Prostate gland (tissue), 1 donor: Measurements from ENCODE around the gene PLEKHG1.

Experiments used
- POLR2A ChIP-seq: fragments of 450-650 bp; IDR thresholded peaks from one replicate; pipeline ENCODE4 v1.6.1; 2016; ENCODE audit warnings: antibody characterized with exemption, mild to moderate bottlenecking
- POLR2AphosphoS5 ChIP-seq: sonication (generic); formaldehyde crosslinking; IDR thresholded peaks from one replicate; pipeline ENCODE4 v1.6.1; 2017; ENCODE audit warnings: antibody characterized with exemption

DNA sequence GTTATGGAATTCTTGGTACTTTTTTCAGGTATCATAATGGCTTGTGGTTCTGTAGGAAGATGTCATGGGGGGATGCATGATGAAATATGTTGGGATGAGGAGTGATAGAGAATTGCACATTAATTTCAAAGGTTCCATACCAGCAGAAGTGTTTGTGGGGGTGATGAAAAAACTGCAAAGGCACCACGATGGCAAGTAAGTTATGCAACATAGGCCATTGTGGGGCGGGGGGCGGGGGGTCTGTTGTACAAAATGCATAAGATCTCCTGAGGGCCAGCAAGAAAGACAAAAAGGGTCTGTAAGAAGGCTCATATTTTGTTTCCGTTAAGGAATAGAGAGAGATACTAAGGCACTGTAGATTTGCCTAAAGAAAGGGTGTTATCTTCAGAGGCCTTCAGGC, 26.2 kb downstream of the PLEKHG1 start:
- TF ChIP-seq POLR2AphosphoS5 (no peak), POLR2A (no peak)
